NK-92 (cell line): ENCODE results near the gene LRRC14B.
"Not testable (repeated sequence)": the region's sequence is repeated elsewhere in the genome, so short reads cannot be mapped to it uniquely, and the experiment has no call there.

Experiments
- DNase-seq: peaks from one replicate; lab custom pipeline; 2025; ENCODE audit not compliant: unreplicated experiment; lab: John Stamatoyannopoulos, UW

LRRC14B gene

DNA sequence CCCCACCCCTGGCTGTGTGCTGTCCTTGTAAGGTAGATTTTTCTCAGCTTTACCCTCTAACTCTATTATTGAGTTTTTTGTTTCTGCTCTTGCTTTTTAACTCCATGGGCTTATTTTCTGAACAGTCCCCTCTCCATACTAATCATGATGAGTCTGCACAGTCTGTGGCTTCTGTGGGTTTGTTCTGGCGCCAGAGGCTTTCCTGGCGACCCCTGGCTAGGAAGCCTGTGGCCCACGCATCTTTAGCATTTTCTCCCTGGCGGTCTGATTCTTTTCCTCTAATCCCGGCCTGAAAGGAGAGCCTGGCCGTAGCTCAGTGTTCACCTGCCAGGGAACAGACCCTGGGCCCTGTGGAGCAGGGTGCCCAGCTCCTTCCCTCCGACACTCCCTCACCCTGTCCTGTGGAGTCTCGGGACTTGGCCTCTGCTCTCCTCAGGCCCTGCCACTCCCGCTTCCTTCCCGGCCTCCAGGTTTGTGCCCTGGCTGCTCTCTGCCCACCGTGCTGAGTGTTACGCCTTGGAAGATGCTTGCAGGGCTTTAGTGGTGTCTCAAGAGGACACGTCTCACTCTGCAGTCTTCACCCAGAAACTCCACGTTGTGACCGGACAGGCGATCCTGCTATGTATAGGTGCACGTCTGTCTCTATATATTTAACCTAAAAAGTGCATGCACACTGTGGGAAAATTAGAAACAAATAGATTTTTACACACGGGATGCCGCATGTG lies 31.7 kb upstream of the LRRC14B start:
- DNase-seq: no peak

DNA sequence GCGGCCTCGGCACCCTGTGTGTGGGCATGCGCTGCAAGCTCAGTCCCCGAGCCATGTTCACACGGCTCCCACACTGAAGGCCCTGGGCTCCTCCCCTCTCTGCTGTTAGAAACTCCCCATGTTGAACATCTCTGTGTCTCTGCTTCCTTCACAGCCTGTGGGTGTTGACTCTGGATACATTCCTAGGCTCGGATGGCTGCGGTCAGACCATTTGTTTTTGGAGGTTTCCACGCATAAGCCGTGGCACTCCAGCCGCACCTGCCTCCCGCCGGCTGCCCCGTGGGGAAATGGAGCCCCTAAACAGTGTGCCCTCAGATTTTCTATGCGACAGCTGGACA lies 31.2 kb upstream of the LRRC14B start:
- DNase-seq: no peak

DNA sequence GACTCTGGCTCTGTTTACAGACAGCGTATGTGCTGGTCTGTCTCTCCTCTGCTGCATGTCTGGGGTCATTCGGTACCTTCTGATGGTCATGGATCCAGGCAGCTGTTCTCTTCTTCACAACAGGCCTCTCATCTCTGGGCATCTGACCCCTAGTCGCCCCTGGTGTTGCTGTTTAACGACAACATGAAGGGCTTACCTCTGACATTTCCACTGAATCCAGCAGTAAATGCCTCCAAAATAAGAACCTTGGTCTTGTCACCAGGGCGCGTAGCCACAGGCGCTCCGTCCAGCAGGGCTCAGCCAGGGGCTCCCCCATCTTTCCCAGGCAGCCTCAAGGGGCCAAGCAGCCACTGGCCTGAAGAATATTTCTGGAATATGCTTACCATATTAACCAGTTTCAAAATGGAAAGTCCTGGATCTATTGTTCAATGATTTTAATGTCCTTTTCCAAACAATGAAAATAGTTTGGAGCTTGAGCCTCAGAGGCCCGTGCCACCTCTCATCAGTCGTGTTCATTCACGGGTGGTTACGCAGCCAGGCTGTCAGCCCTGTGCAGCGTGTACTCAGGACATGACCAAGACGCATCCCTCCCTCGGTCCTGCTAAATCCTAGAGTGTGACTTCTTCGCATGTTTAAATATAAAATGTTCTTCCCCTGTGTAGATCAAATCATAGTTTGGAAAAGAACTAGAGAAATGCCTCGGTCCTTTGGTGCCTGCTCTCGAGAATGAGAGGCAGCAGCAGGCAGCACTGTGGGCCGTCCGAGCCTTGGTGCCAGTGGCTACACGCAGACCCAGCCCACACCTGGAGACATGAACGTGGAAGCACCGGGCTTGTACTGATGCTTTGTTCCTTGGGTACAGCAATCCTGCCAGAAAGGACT lies 30.1 kb upstream of the LRRC14B start:
- no peak for DNase-seq

DNA sequence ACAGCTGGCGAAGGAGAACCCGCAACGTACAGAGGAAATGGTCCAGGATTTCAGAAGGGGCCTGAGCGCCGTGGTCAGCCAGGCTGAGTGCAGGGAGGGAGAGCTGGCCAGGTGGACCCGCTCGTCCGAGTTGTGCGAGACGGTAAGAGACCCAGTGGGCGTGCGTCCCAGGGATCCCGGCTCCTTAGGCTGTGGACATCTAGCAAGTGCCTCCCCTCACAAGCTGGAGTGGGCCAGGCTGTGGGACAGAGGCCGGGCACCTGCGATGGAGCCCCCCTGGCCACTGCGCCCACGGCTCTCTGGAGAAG lies 29.5 kb upstream of the LRRC14B start:
- no peak for DNase-seq

DNA sequence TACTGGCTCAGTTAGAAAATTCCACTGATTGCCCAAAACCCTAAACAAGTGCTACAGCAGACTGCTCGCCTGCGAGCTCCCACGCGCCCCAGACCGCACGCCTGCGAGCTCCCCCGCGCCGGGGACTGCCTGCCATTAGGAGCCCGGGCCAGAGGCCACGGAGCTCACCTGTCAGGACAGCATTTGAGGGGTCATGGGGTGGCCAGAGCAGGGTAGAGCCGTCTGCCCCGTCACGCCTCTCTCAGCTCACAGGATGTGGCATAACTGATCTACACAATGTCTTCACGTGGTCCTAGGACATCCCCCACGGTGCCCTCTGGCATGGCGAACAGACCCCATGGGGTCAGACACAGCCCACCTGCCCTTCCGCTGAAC lies 29.1 kb upstream of the LRRC14B start:
- no peak for DNase-seq

DNA sequence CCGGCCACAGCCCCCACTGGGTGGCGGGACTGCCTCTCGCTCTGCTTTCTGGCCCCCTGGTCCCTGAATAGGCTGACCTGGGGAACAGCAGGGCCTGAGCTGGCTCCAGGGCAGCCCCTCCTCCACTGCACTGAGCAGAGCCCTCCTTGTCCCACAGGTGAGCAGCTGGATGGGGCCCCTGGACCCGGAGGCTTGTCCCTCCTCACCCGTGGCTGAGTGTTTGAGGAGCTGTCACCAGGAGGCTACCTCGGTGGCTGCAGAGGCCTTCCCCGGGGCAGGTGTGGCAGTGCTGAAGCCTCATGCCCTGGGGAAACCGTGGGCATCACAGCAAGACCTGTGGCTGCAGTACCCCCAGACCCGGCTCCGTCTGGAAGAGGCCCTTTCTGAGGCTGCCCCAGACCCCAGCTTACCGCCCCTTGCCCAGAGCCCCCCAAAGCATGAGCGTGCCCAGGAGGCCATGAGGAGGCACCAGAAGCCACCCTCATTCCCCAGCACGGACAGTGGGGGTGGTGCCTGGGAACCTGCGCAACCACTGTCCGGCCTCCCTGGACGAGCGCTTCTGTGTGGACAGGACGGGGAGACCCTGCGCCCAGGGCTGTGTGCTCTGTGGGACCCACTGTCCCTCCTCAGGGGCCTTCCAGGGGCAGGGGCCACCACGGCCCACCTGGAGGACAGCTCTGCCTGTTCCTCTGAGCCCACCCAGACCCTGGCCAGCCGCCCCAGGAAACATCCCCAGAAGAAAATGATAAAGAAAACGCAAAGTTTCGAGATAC lies 28.5 kb upstream of the LRRC14B start:
- no peak for DNase-seq

DNA sequence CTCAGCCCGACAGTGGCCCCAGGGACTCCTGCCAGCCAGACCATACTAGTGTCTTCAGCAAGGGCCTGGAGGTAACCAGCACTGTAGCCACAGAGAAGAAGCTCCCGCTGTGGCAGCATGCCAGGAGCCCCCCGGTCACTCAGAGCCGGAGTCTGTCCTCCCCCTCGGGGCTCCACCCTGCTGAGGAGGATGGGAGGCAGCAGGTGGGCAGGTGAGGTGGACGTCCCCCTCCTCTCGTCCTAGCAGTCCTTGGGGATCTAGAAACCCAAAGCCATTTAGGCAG lies 28.0 kb upstream of the LRRC14B start:
- DNase-seq: no peak

DNA sequence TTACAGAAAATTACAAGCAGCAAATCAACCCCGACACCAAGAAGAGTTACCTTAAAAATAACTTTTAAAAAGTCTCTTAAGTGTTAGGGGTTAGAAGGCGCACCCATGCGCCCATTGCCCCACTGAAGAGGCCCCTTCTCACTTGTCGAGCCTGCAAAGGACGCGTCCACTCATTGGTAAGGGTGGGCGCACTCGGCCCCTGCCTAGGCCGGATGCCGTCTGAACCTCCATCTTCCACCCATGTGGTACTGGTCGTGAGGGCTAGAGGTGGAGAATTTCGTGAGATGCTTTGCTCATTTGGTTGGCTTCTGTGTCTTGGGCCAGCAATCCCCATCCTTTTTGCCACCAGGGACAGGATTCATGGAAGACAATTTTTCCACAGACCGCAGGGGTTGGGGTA lies 27.5 kb upstream of the LRRC14B start:
- DNase-seq: no peak

DNA sequence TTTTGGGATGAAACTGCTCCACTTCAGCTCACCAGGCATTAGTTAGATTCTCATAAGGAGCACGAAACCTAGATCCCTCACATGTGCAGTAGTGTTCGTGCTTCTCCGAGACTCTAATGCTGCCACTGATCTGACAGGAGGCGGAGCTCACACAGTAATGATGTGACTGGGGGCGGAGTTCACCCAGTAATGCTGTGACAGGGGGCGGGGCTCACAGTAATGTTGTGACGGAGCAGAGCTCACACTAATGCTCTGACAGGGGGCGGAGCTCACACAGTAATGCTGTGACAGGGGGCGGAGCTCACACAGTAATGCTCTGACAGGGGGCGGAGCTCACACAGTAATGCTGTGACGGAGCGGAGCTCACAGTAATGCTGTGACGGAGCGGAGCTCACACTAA lies 27.1 kb upstream of the LRRC14B start:
- no peak for DNase-seq

DNA sequence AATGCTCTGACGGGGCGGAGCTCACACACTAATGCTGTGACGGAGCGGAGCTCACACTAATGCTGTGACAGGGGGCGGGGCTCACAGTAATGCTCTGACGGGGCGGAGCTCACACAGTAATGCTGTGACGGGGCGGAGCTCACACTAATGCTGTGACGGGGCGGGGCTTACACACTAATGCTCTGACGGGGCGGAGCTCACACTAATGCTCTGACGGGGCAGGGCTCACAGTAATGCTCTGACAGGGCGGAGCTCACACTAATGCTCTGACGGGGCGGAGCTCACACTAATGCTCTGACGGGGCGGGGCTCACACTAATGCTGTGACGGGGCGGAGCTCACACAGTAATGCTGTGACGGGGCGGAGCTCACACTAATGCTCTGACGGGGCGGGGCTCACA lies 26.5 kb upstream of the LRRC14B start:
- not testable (repeated sequence) for DNase-seq

DNA sequence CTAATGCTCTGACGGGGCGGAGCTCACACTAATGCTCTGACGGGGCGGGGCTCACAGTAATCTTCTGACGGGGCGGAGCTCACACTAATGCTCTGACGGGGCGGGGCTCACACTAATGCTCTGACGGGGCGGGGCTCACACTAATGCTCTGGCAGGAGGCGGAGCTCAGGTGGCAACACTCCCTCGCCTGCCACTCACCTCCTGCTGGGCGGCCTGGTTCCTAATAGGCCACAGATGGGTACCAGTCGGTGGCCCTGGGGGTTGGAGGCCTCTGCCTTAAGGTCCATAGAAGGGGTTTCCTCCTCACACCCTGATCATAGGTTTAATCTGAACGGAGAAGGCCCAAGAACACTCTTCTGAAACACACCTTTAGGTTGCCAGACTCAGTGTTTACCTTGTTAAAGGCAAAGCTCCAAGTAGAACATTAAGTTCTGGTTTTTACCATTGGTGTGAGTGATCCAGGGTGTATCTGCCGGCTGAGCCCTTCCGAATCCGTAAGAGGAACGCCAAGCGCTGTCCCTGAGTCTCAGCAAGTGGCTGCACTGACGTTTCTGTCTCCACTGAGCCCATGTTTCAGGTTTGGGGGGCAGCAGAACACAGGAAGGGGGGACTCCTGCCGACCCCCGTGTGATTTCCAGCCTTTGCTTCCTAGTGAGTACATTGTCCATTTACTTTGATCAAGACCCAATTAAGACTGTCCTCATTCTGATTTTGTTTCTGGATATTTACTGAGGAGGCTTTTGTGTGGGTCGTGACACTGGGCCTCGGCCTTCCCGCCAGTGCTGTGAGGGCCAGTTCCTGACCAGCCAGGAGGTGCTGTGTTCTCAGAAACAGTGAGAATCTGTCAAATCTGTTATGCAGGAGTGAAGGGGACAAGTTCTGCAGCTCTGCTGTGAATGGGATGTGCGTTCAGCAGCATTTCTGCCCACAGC lies 24.6 kb upstream of the LRRC14B start:
- no peak for DNase-seq

DNA sequence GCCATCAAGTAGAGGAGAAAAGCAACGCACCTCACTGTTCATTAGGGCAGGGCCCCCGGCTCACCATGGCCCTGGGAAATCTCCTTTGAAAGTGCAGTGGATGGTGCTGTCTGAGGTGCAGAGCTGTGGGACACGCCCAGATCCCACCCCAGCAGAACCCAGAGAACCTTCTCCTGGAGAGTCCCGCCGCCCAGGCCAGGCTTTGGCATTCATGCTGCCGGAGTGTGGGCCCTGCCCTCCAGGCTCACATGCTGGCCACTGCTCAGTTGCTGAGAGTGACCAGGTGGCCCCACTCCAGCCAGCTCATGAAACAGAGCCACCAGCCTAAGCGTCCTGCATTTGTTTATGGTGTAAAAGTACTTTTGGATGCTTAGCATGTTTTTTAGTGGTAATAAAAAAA lies 23.8 kb upstream of the LRRC14B start:
- no peak for DNase-seq

DNA sequence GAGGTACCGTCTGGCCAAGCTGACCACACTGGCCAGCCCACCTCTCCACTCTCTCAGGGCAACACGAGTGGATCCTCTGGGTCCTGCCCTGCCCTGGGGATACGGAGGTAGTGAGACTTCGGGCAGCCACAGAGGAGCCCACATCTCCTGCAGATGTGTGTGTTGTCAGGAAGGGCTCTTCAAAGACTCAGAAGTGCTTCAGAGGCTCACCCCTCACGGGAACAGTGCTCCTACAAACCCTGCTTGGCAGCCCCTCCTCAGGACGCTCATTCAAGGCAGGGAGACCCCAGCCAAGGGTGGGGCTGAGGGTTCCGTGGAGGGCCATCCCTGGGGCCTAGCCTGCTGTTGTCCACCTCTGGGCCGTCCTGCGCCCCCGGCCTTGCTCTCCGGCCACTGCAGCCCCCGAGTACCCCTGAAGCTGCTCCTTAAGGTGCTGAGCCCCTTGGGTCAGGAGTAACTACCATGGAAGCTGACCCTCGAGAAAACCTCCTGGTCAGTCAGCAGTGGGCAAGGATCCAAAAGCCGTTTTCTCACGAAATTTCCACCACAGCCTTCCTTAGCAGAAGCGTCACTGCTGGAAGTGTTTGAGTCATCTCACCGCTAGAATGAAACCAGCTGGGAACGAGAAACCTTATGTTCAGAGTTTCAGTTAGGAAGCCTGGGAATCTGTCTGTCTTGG lies 23.2 kb upstream of the LRRC14B start:
- no peak for DNase-seq

DNA sequence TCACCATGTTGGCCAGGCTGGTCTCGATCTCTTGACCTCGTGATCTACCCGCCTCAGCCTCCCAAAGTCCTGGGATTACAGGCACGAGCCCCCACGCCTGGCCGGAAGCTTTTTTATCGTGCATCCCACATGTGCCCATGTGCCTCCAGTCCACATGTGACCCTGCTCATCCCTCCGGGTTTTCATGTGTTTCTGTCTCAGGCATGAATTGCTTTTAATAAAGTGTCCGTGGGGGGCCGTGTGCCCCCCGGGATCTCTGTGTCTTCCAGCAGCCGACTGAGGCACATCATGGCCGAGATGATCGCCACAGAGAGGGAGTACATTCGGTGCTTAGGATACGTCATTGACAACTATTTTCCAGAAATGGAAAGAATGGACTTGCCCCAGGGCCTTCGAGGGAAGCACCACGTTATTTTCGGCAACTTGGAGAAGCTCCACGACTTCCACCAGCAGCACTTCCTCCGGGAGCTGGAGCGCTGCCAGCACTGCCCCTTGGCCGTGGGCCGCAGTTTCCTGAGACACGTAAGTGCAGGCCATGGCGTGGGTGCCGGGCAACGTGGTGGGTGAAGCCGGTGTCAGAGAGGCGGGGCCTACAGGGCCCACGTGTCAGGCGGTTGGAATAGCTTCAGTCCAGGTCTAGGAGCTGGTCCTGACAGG lies 22.1 kb upstream of the LRRC14B start:
- no peak for DNase-seq

DNA sequence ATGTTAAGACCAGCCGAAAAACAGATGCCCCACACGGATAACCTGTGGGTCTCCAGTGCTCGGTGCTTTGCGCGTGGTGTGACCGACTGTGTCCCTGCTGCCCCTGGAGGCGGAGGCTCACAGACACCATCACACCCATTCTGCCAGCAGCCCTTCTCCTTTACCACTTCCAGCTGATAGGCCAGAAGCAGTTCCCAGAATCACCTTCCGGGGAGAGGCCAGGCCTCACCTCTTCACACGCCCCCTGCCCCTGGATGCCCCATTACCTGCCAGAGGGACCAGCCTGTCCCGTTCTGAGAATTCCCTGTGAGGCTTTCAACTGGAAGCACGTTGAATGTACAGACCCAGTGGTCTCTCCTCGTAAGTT lies 21.6 kb upstream of the LRRC14B start:
- no peak for DNase-seq

DNA sequence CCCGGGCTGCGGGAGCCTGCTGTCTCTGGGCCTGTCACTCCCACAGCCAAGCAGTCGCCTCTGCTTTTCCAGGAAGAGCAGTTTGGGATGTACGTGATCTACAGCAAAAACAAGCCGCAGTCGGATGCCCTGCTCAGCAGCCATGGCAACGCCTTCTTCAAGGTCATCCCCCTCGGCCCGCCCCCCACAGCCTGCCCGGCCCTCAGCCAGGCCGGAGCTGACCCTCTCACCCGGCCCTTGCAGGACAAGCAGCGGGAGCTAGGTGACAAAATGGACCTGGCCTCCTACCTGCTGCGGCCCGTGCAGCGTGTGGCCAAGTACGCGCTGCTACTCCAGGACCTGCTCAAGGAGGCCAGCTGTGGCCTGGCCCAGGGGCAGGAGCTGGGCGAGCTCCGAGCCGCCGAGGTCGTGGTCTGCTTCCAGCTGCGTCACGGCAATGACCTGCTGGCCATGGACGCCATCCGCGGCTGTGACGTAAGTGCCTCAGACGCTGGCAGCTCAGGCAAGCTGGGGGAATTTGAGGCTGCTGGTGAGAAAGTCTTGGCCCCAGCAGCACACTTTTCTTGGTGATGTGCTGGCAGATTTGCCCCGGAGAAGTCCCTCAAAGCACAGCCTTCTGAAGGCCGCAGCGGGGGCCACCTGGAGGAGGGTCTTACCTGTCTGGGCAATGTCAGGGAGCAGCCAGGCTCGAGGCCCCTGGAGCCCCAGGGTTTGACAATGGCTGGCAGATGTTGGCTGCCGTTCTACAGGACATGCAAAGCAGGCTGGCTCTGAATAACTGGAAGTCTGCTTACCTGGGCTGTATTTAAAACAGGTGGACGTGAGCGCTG lies 20.1 kb upstream of the LRRC14B start:
- no peak for DNase-seq

DNA sequence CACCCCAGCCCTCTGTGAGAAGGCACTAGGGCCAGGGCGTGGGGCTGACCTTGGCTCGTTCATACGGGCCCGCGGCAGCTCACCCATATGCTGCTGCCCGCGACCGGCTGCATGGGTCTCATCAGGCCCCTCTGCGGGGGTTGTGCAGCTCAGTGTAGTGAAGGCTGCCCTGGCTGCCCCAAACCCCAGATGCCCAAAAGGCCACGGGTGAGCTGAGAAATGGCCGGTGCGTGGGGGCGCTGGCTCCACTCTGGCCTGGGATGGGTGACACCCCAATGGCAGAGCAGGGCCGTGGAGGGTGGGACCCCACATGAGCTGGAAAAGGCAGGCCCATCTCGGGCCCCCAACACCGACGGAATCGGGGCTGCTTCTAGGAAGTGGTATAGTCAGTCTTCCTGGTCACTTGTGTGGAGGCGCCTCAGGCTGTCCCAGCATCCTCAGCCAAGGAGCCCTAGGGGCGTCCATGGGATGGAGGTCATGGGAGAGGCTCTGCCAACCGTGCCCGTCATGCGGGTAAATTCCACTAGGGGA lies 19.4 kb upstream of the LRRC14B start:
- no peak for DNase-seq

DNA sequence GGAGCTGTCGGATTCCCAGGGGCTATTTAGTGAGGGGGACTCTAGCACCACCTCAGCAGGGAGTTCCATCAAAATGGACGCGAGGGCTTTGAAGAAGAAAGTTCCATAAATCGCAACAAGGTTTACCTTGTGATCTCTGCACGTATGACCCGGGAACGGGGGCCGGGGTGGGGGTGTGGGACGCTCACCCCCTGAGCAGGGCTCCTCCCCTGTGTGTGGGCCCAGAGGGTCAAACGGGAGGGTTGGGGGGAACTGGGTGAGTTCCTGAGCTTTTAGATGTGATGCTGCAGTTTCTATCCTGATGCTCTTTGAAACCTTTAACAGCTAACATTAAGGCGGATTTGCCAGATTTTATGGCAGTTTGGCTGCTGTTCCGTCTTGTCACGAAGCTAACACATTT lies 18.9 kb upstream of the LRRC14B start:
- DNase-seq: no peak

DNA sequence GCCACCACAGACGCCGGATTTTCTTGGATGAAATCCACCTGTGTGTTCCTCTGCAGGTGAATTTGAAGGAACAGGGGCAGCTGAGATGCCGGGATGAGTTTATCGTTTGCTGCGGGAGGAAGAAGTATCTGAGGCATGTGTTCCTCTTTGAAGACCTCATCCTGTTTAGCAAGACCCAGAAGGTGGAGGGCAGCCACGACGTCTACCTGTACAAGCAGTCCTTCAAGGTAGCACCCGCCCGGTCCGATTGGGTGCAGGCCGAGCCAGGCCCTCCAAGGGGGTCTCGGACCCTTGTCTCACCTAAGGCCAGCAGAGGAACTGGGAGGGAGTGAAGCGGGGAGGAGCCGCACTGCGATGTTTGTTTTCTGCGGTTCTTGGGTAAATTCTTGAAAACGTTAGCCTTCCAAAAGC lies 18.4 kb upstream of the LRRC14B start:
- DNase-seq: no peak
